ENCODE data around the gene OGN. TPM values are rescaled to one million over a fixed set of nuclear protein-coding genes. Genes with fewer than 3 reads are reported as not detected.

OGN gene
- total RNA-seq, 1 experiment from 2014 or later: not detected

- CTCF ChIA-PET: no interaction called here
- POLR2A ChIA-PET: interaction anchor here (2.6 kb wide), 1 partner anchor 12 kb away, joined by 13 read pairs; no protein-coding TSS in a partner anchor
- intact Hi-C loops (cut with micrococcal nuclease): no loop called here
- Mint-ChIP-seq H3K9me3 (ENCODE audit: unreplicated experiment) (peaks cover 8% of the 10 kb centered on the region), H3K4me3 (ENCODE audit: unreplicated experiment) (no peak overlapping the region), H3K27me3 (ENCODE audit: insufficient read depth, unreplicated experiment) (no peaks in the 10 kb centered on the region), H3K36me3 (ENCODE audit: insufficient read depth, unreplicated experiment) (peaks cover 8% of the 10 kb centered on the region), H3K4me1 (ENCODE audit: insufficient read depth, unreplicated experiment) (peaks cover 5% of the 10 kb centered on the region), H3K27ac (ENCODE audit: low read depth, unreplicated experiment) (no peak overlapping the region)
- DNase-seq (ENCODE audit: unreplicated experiment): no peak
- TF ChIP-seq, protein P1, sequence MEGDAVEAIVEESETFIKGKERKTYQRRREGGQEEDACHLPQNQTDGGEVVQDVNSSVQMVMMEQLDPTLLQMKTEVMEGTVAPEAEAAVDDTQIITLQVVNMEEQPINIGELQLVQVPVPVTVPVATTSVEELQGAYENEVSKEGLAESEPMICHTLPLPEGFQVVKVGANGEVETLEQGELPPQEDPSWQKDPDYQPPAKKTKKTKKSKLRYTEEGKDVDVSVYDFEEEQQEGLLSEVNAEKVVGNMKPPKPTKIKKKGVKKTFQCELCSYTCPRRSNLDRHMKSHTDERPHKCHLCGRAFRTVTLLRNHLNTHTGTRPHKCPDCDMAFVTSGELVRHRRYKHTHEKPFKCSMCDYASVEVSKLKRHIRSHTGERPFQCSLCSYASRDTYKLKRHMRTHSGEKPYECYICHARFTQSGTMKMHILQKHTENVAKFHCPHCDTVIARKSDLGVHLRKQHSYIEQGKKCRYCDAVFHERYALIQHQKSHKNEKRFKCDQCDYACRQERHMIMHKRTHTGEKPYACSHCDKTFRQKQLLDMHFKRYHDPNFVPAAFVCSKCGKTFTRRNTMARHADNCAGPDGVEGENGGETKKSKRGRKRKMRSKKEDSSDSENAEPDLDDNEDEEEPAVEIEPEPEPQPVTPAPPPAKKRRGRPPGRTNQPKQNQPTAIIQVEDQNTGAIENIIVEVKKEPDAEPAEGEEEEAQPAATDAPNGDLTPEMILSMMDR (IDR thresholded peaks at IDR 0.05; ENCODE audit: unreplicated experiment): no peak
- no TSS peak for BruUV-seq (replicated peaks)
Measured at GRCh38 chr9:92373167-92373566, 31.2 kb downstream of the OGN start.

- BruUV-seq (replicated peaks): no TSS peak
- H3K27me3 Mint-ChIP-seq (ENCODE audit: insufficient read depth, unreplicated experiment): no peaks in the 10 kb centered on the region
- intact Hi-C loops (cut with micrococcal nuclease): no loop called here
- H3K36me3 Mint-ChIP-seq (ENCODE audit: insufficient read depth, unreplicated experiment): peaks cover 5% of the 10 kb centered on the region
- no peak overlapping the region for H3K4me3 Mint-ChIP-seq (ENCODE audit: unreplicated experiment)
- H3K27ac Mint-ChIP-seq (ENCODE audit: low read depth, unreplicated experiment): no peak overlapping the region
- H3K9me3 Mint-ChIP-seq (ENCODE audit: unreplicated experiment): peaks cover 8% of the 10 kb centered on the region
- TF ChIP-seq, protein P1 (IDR thresholded peaks at IDR 0.05; ENCODE audit: unreplicated experiment): no peak
- no peak for DNase-seq (ENCODE audit: unreplicated experiment)
- H3K4me1 Mint-ChIP-seq (ENCODE audit: insufficient read depth, unreplicated experiment): peaks cover 5% of the 10 kb centered on the region
- ChIA-PET CTCF (interaction anchor here (0.6 to 0.9 kb wide), 2 partner anchors 42 to 421 kb away, joined by 3 read pairs; no protein-coding TSS in a partner anchor), POLR2A (interaction anchor here (0.6 to 1.5 kb wide), 3 partner anchors 9 to 26 kb away, joined by 3 to 4 read pairs (median 4); no protein-coding TSS in a partner anchor)
Measured at GRCh38 chr9:92369075-92369474, 35.3 kb downstream of the OGN start.

GRCh38 chr9:92360083-92360482 lies 44.3 kb downstream of the OGN start:
- no TSS peak for BruUV-seq (replicated peaks)
- ChIA-PET CTCF (interaction anchor here (0.6 to 1.0 kb wide), 2 partner anchors 224 to 274 kb away, joined by 3 read pairs; no protein-coding TSS in a partner anchor), POLR2A (interaction anchor here (0.6 to 1.2 kb wide), 2 partner anchors 9 to 197 kb away, joined by 3 to 4 read pairs; no protein-coding TSS in a partner anchor)
- Mint-ChIP-seq H3K4me1 (ENCODE audit: insufficient read depth, unreplicated experiment) (no peaks in the 10 kb centered on the region), H3K4me3 (ENCODE audit: unreplicated experiment) (no peak overlapping the region), H3K27ac (ENCODE audit: low read depth, unreplicated experiment) (no peak overlapping the region), H3K36me3 (ENCODE audit: insufficient read depth, unreplicated experiment) (peaks cover 6% of the 10 kb centered on the region), H3K27me3 (ENCODE audit: insufficient read depth, unreplicated experiment) (no peaks in the 10 kb centered on the region), H3K9me3 (ENCODE audit: unreplicated experiment) (peaks cover 3% of the 10 kb centered on the region)
- intact Hi-C loops (cut with micrococcal nuclease): no loop called here
- no peak for DNase-seq (ENCODE audit: unreplicated experiment)
- TF ChIP-seq, protein P1 (IDR thresholded peaks at IDR 0.05; ENCODE audit: unreplicated experiment): no peak

GRCh38 chr9:92359394-92359995 lies 44.9 kb downstream of the OGN start:
- H3K27me3 Mint-ChIP-seq (ENCODE audit: insufficient read depth, unreplicated experiment): no peaks in the 10 kb centered on the region
- peaks cover 6% of the 10 kb centered on the region for H3K36me3 Mint-ChIP-seq (ENCODE audit: insufficient read depth, unreplicated experiment)
- TF ChIP-seq, protein P1 (IDR thresholded peaks at IDR 0.05; ENCODE audit: unreplicated experiment): no peak
- no peak for DNase-seq (ENCODE audit: unreplicated experiment)
- ChIA-PET POLR2A (interaction anchor here (0.6 to 1.2 kb wide), 2 partner anchors 9 to 198 kb away, joined by 3 to 4 read pairs; no protein-coding TSS in a partner anchor), CTCF (interaction anchor here (0.6 to 1.0 kb wide), 2 partner anchors 224 to 275 kb away, joined by 3 read pairs; no protein-coding TSS in a partner anchor)
- BruUV-seq (replicated peaks): no TSS peak
- intact Hi-C loops (cut with micrococcal nuclease): no loop called here
- H3K4me1 Mint-ChIP-seq (ENCODE audit: insufficient read depth, unreplicated experiment): no peaks in the 10 kb centered on the region
- no peak overlapping the region for H3K4me3 Mint-ChIP-seq (ENCODE audit: unreplicated experiment)
- peaks cover 9% of the 10 kb centered on the region for H3K9me3 Mint-ChIP-seq (ENCODE audit: unreplicated experiment)
- H3K27ac Mint-ChIP-seq (ENCODE audit: low read depth, unreplicated experiment): no peak overlapping the region
